Aortic smooth muscle cell (primary cell): ENCODE results near the gene SLX4IP. TPM values are rescaled to one million over a fixed set of nuclear protein-coding genes. Genes with fewer than 3 reads are reported as not detected.

ENCODE experiments used
- total RNA-seq: library from RNA; depleted of rRNA; stranded (reverse); fragments of >200 nt; gene quantifications from 2 replicates; pipeline ENCODE4 v1.2.3, GENCODE V29; 2014

Gene SLX4IP
- total RNA-seq: 4.5 and 5.9 TPM in 2 replicates

DNA sequence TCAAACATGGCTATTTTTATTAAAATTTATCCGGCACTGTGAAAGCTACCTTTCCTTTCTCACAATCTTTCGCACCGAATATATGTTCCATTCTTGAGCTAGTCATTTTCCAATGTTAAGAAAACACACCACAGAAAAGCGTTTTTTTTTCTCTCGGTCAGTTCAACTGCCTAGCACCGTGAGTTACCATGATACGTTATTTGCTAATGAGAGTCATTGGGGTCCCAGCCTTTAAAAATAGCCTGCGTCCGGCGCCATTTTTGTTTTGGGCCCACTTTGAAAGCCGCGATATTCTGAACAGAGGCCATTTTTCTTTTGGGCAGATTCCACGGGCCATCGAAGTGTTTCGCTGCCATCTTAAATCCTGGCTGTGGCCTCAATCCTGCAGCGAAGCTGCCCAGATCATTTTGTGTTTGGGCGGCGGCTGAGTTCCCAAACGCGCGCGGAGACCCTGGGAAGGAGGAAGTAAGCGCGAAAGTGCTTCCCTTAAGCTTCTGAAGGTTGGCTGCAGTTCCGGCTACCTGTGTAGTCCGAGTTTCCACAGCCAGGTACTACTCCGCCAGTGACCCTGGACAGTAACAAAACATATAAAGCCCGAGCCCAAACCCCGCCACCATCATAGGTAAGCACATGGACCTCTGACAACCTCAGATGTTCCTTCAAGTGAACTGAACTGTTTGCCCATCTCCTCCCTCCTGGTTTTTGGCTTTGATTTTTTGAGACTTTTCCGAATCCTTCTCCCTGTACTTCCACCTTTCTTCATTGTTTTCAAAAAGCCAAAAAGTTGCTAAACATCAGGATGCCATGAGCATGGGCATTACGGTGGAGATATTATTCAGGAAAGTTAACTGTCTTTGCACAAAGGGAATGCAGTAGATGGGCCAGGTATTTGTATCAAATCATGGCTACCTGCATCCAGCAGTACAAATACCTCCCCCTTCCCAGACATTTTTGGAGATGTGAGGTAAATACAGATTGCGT lies at the start of gene SLX4IP:
Gene SLX4IP, plus strand, starts transcription at position 474 of the 981 bp plus-strand sequence. CDS start 22,900 bp downstream, outside the sequence.

DNA sequence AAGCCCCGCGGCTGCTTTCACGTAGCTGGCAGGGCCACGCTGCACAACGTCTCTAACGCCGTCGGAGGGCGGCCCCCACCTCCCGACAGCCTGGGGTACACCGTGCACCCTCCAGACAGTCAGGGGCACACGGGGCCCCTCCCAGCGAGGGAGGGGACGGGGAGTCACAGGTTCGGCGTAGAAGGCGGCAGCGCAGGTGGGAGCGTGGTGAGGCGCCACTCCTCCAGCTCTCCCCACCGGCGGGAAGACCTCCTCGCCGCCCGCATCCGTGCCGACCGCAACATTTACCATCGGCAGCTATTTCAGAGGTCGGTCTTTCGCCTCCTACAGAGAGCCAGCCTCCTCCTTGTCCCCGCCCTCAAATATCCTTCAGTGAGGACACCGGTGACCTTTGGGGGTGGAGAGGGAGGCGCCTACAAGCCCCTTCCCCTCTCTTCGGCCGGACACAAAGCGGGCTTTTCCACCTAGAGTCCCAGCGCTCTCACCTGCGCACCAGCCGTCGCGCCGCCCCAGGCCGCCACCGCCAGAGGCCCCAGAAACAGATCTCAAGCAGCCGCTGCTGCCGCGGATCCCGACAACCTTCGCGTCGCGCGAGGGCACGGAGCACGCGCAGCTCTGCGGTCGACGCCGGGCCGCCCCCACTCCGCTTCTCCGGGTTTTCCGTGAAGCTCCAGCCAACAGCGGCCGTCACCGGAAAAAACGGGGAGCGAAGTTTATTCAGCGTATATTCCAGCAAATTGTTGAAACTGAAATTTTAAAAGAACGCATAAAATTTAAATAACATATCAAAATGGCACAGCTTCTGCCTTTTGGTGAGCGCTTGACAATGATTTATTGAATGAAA lies 1.3 kb upstream of the SLX4IP start, which contains the start of gene MKKS:
Gene MKKS, minus strand, starts transcription at position 600 of the 844 bp plus-strand sequence. CDS start 20,708 bp downstream, outside the sequence.

DNA sequence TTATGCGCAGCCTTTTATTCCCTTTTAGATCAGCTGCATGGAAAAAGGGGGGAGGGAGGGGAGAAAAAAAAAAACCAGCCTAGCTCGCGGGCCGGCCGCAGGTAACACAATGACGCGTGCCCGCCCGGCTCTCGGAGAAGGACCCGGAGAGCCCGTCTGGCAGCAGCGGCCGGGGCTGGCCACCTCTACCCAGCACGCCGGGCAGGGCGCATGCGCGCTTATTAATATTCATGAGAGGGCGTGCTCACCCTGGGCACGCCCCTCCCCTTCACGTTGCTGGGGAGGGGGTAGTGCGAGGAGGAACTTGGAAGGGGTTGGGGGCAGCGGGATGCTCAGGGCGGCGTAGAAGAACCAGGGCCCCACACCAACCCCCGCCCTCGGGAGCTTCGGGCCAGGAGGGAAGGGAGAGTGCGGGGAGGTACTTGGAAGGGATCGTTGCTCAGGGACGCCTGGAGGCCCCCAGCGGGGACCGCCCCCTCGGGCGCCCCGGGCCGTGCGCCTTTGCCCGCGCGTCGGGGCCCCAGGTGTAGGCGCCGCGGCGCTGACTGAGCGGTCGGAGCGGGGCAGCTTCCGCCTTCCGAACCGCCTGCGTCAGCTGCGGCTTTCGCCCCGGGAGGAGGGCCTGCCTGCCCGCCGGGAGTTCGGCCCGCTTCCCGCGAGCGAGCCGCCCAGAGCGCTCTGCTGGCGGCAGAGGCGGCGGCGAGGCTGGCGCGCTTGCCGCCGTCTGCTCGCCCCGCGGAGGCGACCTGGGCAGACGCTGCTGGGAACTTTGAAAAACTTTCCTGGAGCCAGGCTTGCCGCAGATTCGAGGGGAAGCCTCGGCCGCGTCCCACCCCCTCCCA lies 239.0 kb downstream of the SLX4IP start, which contains the start of gene JAG1:
Gene JAG1, minus strand, starts transcription at position 158 of the 842 bp plus-strand sequence. CDS start 469 bp downstream, outside the sequence.

Other genes with a start within 250 kb of the SLX4IP start
- 0.40 and 1.7 TPM in 2 replicates for gene SNAP25, start 216.5 kb upstream of the SLX4IP start, total RNA-seq
- gene MKKS, start 1.1 kb upstream of the SLX4IP start, total RNA-seq: 5.2 and 7.2 TPM in 2 replicates
- gene JAG1, start 238.7 kb downstream of the SLX4IP start, total RNA-seq: 180 and 219 TPM in 2 replicates